Body of pancreas (tissue), 4 donors: ENCODE measurements around the gene TXNDC11.

ENCODE experiments used
- CTCF ChIP-seq, 7 experiments: fragments of 450-650 bp in 4 of 7; fragments of 200-600 bp in 3 of 7; sonication (generic) in 3 of 7; IDR thresholded peaks; one replicate each; pipeline ENCODE4 v1.5.1; 2016 to 2019; ENCODE audit warnings: antibody characterized with exemption in 7 of 7
- POLR2A ChIP-seq, 3 donors: fragments of 450-650 bp; IDR thresholded peaks; one replicate each; pipeline ENCODE4 v1.6.1; 2016; ENCODE audit warnings: antibody characterized with exemption in 3 of 3, mild to moderate bottlenecking in 2 of 3

- TF ChIP-seq POLR2A (IDR thresholded peaks at IDR 0.05) (no peak), CTCF (IDR thresholded peaks at IDR 0.05) (no peak)
Observed at GRCh38 chr16:11679250-11679649, 63.4 kb downstream of the TXNDC11 start.
